Osteocyte (in vitro differentiated cells): Measurements from ENCODE around the gene ZNF57. TPM values are rescaled to one million over a fixed set of nuclear protein-coding genes. Genes with fewer than 3 reads are reported as not detected.

Source experiments
- DNase-seq: peaks from one replicate; pipeline ENCODE4 v3.0.0; 2021; ENCODE audit warnings: mixed read lengths; ENCODE audit not compliant: unreplicated experiment; ENCODE audit errors: extremely low spot score
- H3K27ac Mint-ChIP-seq: one replicate; pipeline ENCODE4 v1.8.0; 2021; ENCODE audit warnings: mild to moderate bottlenecking, mixed read lengths; ENCODE audit not compliant: unreplicated experiment
- H3K27me3 Mint-ChIP-seq: one replicate; pipeline ENCODE4 v1.8.0; 2021; ENCODE audit warnings: mixed read lengths; ENCODE audit not compliant: unreplicated experiment
- H3K36me3 Mint-ChIP-seq: one replicate; pipeline ENCODE4 v1.8.0; 2021; ENCODE audit warnings: mixed read lengths; ENCODE audit not compliant: unreplicated experiment
- H3K4me1 Mint-ChIP-seq: one replicate; pipeline ENCODE4 v1.8.0; 2021; ENCODE audit warnings: mixed read lengths; ENCODE audit not compliant: unreplicated experiment
- H3K4me3 Mint-ChIP-seq: one replicate; pipeline ENCODE4 v1.8.0; 2021; ENCODE audit warnings: mild to moderate bottlenecking, moderate library complexity, mixed read lengths; ENCODE audit not compliant: unreplicated experiment
- H3K9me3 Mint-ChIP-seq: one replicate; pipeline ENCODE4 v1.8.0; 2021; ENCODE audit warnings: mixed read lengths; ENCODE audit not compliant: unreplicated experiment
- total RNA-seq: library from RNA; stranded (reverse); gene quantifications from 2 replicates; pipeline ENCODE4 v1.2.1, GENCODE V29; 2021
- TF ChIP-seq, protein P1 (sequence below): fragments of 200-600 bp; sonication (generic); IDR thresholded peaks from 2 replicates; pipeline ENCODE4 v1.5.0; 2021; ENCODE audit warnings: antibody characterized with exemption, mild to moderate bottlenecking, moderate library complexity

The ZNF57 gene
- total RNA-seq, 1 donor from 2014 or later: 4.0 TPM

- Mint-ChIP-seq H3K27me3 (no peaks in the 10 kb centered on the region), H3K4me3 (no peak overlapping the region), H3K36me3 (no peaks in the 10 kb centered on the region), H3K4me1 (peaks cover 5% of the 10 kb centered on the region), H3K9me3 (no peaks in the 10 kb centered on the region), H3K27ac (no peak overlapping the region)
- TF ChIP-seq, protein P1, sequence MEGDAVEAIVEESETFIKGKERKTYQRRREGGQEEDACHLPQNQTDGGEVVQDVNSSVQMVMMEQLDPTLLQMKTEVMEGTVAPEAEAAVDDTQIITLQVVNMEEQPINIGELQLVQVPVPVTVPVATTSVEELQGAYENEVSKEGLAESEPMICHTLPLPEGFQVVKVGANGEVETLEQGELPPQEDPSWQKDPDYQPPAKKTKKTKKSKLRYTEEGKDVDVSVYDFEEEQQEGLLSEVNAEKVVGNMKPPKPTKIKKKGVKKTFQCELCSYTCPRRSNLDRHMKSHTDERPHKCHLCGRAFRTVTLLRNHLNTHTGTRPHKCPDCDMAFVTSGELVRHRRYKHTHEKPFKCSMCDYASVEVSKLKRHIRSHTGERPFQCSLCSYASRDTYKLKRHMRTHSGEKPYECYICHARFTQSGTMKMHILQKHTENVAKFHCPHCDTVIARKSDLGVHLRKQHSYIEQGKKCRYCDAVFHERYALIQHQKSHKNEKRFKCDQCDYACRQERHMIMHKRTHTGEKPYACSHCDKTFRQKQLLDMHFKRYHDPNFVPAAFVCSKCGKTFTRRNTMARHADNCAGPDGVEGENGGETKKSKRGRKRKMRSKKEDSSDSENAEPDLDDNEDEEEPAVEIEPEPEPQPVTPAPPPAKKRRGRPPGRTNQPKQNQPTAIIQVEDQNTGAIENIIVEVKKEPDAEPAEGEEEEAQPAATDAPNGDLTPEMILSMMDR: no peak
- DNase-seq: no peak
Observed at GRCh38 chr19:2964874-2965273, 64.1 kb downstream of the ZNF57 start.

DNA sequence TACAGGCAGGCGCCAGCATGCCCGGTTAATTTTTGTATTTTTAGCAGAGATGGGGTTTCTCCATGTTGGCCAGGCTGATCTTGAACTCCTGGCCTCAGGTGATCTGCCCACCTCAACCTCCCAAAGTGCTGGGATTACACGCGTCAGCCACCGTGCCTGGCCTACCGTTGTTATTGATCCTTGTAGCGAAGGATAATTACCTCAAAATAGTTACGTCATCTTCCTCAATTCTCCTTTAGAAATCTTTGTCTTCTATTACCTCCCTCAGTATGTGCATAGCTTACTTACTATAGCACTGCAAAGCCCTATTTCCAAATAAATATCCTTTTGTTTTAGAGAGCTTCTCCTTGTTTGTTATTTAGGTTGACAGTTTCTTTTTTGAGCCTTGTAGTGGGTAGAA, 67.2 kb downstream of the ZNF57 start:
- H3K27ac Mint-ChIP-seq: no peak overlapping the region
- H3K4me3 Mint-ChIP-seq: no peak overlapping the region
- no peak for DNase-seq
- H3K36me3 Mint-ChIP-seq: no peaks in the 10 kb centered on the region
- TF ChIP-seq, protein P1: no peak
- no peaks in the 10 kb centered on the region for H3K27me3 Mint-ChIP-seq
- no peaks in the 10 kb centered on the region for H3K4me1 Mint-ChIP-seq
- no peaks in the 10 kb centered on the region for H3K9me3 Mint-ChIP-seq

Other genes with a start within 250 kb of the ZNF57 start
- gene GNG7, start 198.2 kb upstream of the ZNF57 start, total RNA-seq: 5.1 TPM in 2 replicates
- gene DIRAS1, start 179.6 kb upstream of the ZNF57 start, total RNA-seq: 5.8 and 6.9 TPM in 2 replicates
- 36.5 and 41.2 TPM in 2 replicates for gene SLC39A3, start 160.9 kb upstream of the ZNF57 start, total RNA-seq
- 50.7 and 53.2 TPM in 2 replicates for gene SGTA, start 117.7 kb upstream of the ZNF57 start, total RNA-seq
- gene THOP1, start 115.4 kb upstream of the ZNF57 start, total RNA-seq: 43.4 and 45.2 TPM in 2 replicates
- gene ZNF554, start 81.1 kb upstream of the ZNF57 start, total RNA-seq: 7.1 and 7.4 TPM in 2 replicates
- gene ZNF555, start 59.5 kb upstream of the ZNF57 start, total RNA-seq: 5.9 and 10.6 TPM in 2 replicates
- not detected in 2 replicates for gene ZNF556, start 33.6 kb upstream of the ZNF57 start, total RNA-seq
- gene ZNF77, start 44.0 kb downstream of the ZNF57 start, total RNA-seq: 4.0 and 4.9 TPM in 2 replicates
- gene TLE6, start 76.6 kb downstream of the ZNF57 start, total RNA-seq: 0.65 and 1.5 TPM in 2 replicates
- 13.2 and 14.9 TPM in 2 replicates for gene TLE2, start 128.4 kb downstream of the ZNF57 start, total RNA-seq
- 359 and 366 TPM in 2 replicates for gene TLE5, start 161.6 kb downstream of the ZNF57 start, total RNA-seq
- 65.5 and 69.9 TPM in 2 replicates for gene GNA11, start 193.4 kb downstream of the ZNF57 start, total RNA-seq
- not detected in 2 replicates for gene GNA15, start 235.1 kb downstream of the ZNF57 start, total RNA-seq